Mononuclear cell (primary cell): ENCODE data around the gene TFDP3. TPM values are rescaled to one million over a fixed set of nuclear protein-coding genes. Genes with fewer than 3 reads are reported as not detected.

Source experiments
- H3K27me3 ChIP-seq: 2 replicates; pipeline ENCODE4 v1.6.0; 2011; ENCODE audit warnings: low read length, control low read depth; ENCODE audit not compliant: insufficient read depth
- H3K4me1 ChIP-seq: 2 replicates; pipeline ENCODE4 v1.5.1; 2011; ENCODE audit warnings: mild to moderate bottlenecking, low read length, control low read depth; ENCODE audit not compliant: insufficient read depth
- H3K4me3 ChIP-seq: 2 replicates; pipeline ENCODE4 v1.5.1; 2011; ENCODE audit warnings: mild to moderate bottlenecking, low read length, moderate library complexity
- H3K9me3 ChIP-seq: 2 replicates; pipeline ENCODE4 v1.5.1; 2011; ENCODE audit warnings: low read depth, mild to moderate bottlenecking, control low read depth, low read length
- total RNA-seq: library from RNA; depleted of rRNA; stranded (reverse); fragments of >200 nt; gene quantifications from one replicate; pipeline ENCODE4 v1.2.3, GENCODE V29; 2012

TFDP3 gene
- total RNA-seq, 1 donor, result not detected

GRCh38 chrX:133214301-133214700 lies 3.9 kb downstream of the TFDP3 start:
- H3K9me3 ChIP-seq, result no peaks in the 10 kb centered on the region
- H3K27me3 ChIP-seq, result no peaks in the 10 kb centered on the region
- H3K4me3 ChIP-seq, result no peak overlapping the region
- no peaks in the 10 kb centered on the region for H3K4me1 ChIP-seq

- Histone ChIP-seq H3K4me3 (no peak overlapping the region), H3K4me1 (no peaks in the 10 kb centered on the region), H3K27me3 (no peaks in the 10 kb centered on the region), H3K9me3 (no peaks in the 10 kb centered on the region)
Observed at GRCh38 chrX:133213117-133213516, 5.0 kb downstream of the TFDP3 start.

DNA sequence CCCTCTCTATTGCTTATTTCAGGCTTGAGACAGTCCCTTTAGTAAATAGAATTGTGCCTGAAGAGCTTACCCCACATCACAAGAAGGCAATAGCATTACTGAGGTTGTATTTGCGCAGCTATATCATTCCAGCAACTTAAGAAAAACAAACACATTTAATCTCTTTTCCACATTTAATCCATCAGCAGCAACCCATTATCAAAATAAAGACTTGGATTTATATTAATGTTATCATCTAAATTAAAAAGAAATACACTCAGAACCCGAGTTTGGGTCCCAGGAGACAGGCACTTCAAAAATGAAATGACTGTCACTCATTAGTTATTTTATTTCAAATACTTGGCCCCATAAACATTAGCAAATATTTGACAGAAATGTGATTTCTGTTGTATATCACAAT lies 10.4 kb downstream of the TFDP3 start:
- Histone ChIP-seq H3K4me1 (no peaks in the 10 kb centered on the region), H3K27me3 (no peaks in the 10 kb centered on the region)

GRCh38 chrX:133191739-133192039 lies 26.5 kb downstream of the TFDP3 start:
- Histone ChIP-seq H3K27me3 (no peaks in the 10 kb centered on the region), H3K4me3 (no peak overlapping the region), H3K4me1 (no peaks in the 10 kb centered on the region), H3K9me3 (no peaks in the 10 kb centered on the region)

More for the DNA sequence above, 10.4 kb downstream of the TFDP3 start:
- H3K4me3 ChIP-seq, result no peak overlapping the region
- no peaks in the 10 kb centered on the region for H3K9me3 ChIP-seq

DNA sequence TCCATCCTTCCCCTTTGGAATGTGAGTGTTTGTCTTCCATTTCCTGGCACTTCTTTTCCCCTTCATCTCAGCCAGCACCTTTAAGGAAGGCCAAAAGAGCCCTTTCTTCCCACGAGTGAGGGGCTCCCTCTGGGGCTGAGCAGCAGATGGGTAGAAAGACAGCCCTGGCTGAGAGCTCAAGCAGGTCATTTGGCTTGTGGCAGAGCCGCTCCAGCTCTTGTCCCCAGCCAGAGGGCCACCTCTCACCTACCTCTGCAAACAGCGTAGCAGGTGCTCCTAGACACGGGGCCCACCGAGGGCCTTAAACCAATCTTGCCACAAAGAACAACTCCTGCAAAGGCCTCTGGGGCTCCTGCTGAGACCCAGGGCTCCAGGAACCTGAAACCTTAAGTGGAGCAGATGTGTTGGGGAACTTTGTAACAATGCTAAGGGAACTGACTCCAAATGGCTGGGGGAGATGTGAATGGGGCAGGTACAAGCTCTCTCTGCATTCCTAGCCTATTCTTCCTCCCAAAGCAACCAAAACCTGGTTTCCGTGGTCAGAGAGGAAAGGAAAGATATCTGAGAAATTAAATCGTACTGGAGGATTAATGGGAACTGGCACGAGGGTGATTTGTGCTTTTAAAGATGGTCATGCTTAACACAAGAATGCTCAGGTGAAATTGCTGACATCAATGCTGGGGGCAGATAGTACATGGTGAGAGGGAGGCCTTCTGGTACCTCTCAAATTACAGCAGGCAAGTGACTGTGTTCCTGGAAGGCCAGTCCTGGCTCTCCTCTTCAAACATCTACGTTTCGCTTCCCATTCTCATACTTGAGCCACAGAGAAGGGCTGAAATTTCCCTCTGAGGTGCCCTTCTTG lies 27.0 kb downstream of the TFDP3 start:
- Histone ChIP-seq H3K27me3 (no peaks in the 10 kb centered on the region), H3K9me3 (no peaks in the 10 kb centered on the region), H3K4me3 (no peak overlapping the region), H3K4me1 (no peaks in the 10 kb centered on the region)

- no peaks in the 10 kb centered on the region for H3K27me3 ChIP-seq
- H3K9me3 ChIP-seq, result no peaks in the 10 kb centered on the region
Observed at GRCh38 chrX:133189195-133189594, 29.0 kb downstream of the TFDP3 start.

DNA sequence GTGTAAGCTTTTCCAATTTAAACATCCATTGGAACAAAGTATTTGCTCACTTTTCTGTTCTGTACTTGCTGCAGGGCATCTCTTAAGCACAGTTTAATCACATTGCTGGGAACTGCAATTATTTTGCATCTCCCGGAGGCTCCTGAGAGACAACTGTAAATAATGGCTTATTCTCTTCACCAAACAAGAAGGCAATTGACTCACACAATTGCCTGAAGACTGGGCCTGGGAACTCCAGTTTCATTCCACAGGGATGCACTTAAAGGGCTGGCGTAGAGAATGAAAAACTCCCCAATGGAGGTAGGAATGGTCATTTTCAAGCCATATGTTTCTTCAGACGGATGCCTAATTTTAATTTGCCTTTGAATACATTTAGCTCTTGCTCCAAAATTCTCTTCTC lies 29.5 kb downstream of the TFDP3 start:
- Histone ChIP-seq H3K27me3 (no peaks in the 10 kb centered on the region), H3K4me3 (no peak overlapping the region), H3K9me3 (no peaks in the 10 kb centered on the region), H3K4me1 (no peaks in the 10 kb centered on the region)

More at GRCh38 chrX:133189195-133189594, 29.0 kb downstream of the TFDP3 start:
- no peak overlapping the region for H3K4me3 ChIP-seq
- no peaks in the 10 kb centered on the region for H3K4me1 ChIP-seq

DNA sequence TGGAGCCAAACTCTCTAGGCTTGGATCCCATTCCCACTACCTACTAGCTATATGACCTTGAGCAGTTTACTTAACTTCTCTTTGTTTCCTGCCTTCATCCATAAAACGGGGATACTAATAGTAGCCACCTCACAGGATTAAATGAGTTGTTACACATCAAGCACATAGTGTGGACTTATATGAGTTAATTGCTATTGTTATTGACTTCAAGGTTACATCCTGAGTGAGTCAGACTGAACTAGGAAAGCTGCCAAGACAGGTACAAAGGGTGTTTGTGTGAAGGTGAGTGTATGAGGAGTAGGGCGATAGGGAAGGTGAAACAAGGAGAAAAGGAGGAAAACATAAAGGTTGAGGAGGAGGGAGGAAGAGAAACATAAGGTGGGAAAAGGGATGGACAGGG lies 32.2 kb downstream of the TFDP3 start:
- H3K4me3 ChIP-seq, result no peak overlapping the region
- H3K9me3 ChIP-seq, result no peaks in the 10 kb centered on the region
- H3K27me3 ChIP-seq, result no peaks in the 10 kb centered on the region
- H3K4me1 ChIP-seq, result no peaks in the 10 kb centered on the region

DNA sequence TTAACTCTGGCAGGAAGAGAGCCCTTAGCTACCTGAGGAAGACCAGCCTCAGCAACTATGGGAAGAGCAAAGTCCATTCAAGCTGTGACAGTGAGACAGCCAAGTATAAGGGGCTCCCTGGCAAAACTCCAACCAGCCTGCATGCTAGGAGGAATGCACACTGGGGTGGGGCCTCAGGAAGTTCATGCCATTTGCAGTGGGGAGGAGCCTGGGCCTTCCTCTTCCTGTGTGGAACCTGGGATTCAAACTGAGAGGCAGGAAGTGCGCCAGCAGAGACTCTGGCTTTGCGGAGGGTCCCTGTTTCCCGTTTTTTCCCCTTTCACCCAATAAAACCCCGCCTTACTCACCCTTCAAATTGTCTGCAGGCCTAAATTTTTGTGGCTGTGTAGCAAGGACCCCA lies 33.0 kb downstream of the TFDP3 start:
- H3K4me1 ChIP-seq, result no peaks in the 10 kb centered on the region
- H3K27me3 ChIP-seq, result no peaks in the 10 kb centered on the region
- H3K9me3 ChIP-seq, result no peaks in the 10 kb centered on the region
- no peak overlapping the region for H3K4me3 ChIP-seq

DNA sequence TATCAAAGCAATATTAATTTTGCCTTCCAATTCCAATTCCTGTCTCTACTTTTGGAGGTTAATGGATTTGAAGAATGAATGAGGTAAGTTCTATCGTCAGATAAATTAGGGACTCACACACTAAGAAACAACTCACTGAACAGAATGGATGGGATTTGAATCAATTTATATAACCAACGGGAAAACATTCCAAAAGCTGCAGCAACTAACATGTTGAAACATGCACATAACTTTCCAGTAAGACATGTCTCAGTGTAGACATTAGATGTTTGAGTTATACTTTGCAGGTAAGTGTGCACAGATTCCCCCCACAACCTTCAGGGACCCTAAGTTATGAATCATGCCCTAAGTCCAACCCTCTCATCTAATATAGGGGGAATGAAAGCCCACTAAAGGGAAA lies 34.3 kb downstream of the TFDP3 start:
- Histone ChIP-seq H3K4me1 (no peaks in the 10 kb centered on the region), H3K9me3 (no peaks in the 10 kb centered on the region), H3K27me3 (no peaks in the 10 kb centered on the region), H3K4me3 (no peak overlapping the region)

GRCh38 chrX:133179500-133179899 lies 38.7 kb downstream of the TFDP3 start:
- no peaks in the 10 kb centered on the region for H3K27me3 ChIP-seq
- no peaks in the 10 kb centered on the region for H3K4me1 ChIP-seq
- no peaks in the 10 kb centered on the region for H3K9me3 ChIP-seq
- no peak overlapping the region for H3K4me3 ChIP-seq

GRCh38 chrX:133177202-133177601 lies 41.0 kb downstream of the TFDP3 start:
- Histone ChIP-seq H3K4me3 (no peak overlapping the region), H3K4me1 (no peaks in the 10 kb centered on the region), H3K9me3 (no peaks in the 10 kb centered on the region), H3K27me3 (no peaks in the 10 kb centered on the region)

DNA sequence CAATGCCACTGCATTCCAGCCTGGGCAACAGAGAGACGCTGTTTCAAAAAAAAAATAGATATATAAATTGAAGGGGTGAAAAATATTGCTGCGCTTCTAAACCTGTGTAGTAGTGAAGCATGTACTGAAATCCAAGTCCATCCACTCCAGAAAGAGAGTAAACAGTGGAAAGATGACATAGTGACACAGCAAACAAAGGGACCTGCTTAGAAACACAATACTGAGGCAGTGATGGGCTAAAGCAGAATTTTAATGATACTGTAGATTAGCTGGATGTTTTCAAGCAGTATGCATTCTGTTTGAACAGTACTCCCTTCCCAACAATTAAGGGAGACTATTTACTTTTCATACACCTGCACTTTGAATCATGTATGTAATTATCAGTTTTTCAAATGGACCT lies 42.5 kb downstream of the TFDP3 start:
- H3K4me3 ChIP-seq, result no peak overlapping the region
- no peaks in the 10 kb centered on the region for H3K9me3 ChIP-seq
- no peaks in the 10 kb centered on the region for H3K4me1 ChIP-seq
- no peaks in the 10 kb centered on the region for H3K27me3 ChIP-seq

DNA sequence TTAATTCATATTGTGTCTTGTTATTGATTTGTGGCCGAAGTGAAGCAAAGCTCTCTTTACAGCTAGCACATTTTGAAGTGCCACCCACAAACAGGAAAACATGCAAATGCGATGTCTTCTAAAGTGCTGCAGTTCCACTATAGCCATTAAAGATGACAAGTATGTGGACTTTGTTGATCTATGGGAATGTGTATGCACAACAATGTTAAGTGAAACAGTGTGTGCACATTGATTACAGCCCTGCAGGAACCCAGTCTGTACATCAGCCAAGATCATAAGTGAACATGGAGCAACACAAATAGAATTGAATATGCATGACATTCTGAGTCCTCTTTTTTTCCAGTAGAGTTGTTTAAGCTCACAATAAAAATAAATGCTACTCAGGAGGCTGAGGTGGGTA lies 43.0 kb downstream of the TFDP3 start:
- Histone ChIP-seq H3K9me3 (no peaks in the 10 kb centered on the region), H3K4me3 (no peak overlapping the region), H3K27me3 (no peaks in the 10 kb centered on the region), H3K4me1 (no peaks in the 10 kb centered on the region)

DNA sequence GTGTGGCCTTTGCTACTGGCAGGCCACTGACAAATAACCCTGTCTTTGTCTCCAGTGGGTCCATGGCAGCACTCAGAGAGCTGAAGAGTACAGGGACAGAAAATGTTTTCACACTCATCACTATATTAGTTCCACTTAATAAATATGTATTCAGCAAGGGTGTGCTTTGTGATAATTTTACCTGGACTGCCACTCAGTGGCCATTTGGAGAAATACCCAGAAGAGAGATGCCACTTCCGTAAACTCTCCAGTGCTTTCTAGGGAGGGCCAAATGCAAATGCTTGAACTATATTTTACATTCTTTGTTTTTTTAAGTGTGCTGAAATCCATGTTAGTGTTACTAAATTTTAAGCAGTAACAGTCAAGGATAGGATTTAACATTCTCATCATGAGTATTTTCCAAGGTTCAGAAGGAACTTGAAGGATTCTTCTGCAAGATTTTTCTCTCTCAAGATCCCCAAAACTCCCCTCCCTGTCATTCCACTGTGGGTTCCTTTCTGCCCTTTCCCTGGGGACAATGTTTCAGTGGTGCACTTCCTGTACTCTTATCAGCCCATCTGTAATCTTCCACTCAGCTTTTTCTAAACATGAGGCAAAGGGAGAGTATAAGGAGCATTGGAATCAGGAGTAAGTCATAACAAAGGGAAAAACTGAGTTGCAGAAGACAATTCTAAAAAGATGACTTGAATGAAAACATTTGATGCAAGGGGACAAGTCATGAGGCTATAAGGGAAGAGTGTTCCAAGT lies 46.0 kb downstream of the TFDP3 start:
- H3K9me3 ChIP-seq, result no peaks in the 10 kb centered on the region
- H3K4me1 ChIP-seq, result no peaks in the 10 kb centered on the region
- H3K4me3 ChIP-seq, result no peak overlapping the region
- no peaks in the 10 kb centered on the region for H3K27me3 ChIP-seq
